Measurements from ENCODE around the gene KCNQ1. TPM values are rescaled to one million over a fixed set of nuclear protein-coding genes. Genes with fewer than 3 reads are reported as not detected.

Gene KCNQ1
- total and polyA plus RNA-seq, 2 donors (not counting 1 experiment from before 2014, with no cell fraction given), result not detected

- no peaks in the 10 kb centered on the region for H3K4me1 ChIP-seq (ENCODE audit: control insufficient read depth, extremely low read depth, insufficient read depth, low read length)
- H4K20me1 ChIP-seq (ENCODE audit: control insufficient read depth, extremely low read depth, insufficient read depth, low read length), result no peaks in the 10 kb centered on the region
Measured at GRCh38 chr11:2649848-2650247, 205.0 kb downstream of the KCNQ1 start.

GRCh38 chr11:2650343-2650867, 205.6 kb downstream of the KCNQ1 start:
- no peaks in the 10 kb centered on the region for H3K79me2 ChIP-seq (ENCODE audit: control insufficient read depth, insufficient read depth, low read length)
- H3K27me3 ChIP-seq (ENCODE audit: control insufficient read depth, insufficient read depth, low read length), result no peaks in the 10 kb centered on the region
- no peak overlapping the region for H3K4me3 ChIP-seq (replicated peaks in 1 of 4; ENCODE audit: control extremely low read depth in 1 of 4, insufficient read depth in 1 of 4, low read depth in 3 of 4, low read length in 4 of 4)
- TF ChIP-seq CTCF (conservative IDR thresholded peaks at IDR 0.05 in 1 of 2, IDR thresholded peaks at IDR 0.05 in 1 of 2; ENCODE audit: low read depth in 1 of 2, low read length in 2 of 2), result no peak
- TF ChIP-seq EZH2 (IDR thresholded peaks at IDR 0.05; ENCODE audit: low read length, missing control alignments), result no peak
- H2AFZ ChIP-seq (ENCODE audit: low read length), result no peak overlapping the region
- H4K20me1 ChIP-seq (ENCODE audit: control insufficient read depth, extremely low read depth, insufficient read depth, low read length), result no peaks in the 10 kb centered on the region
- H3K4me1 ChIP-seq (ENCODE audit: control insufficient read depth, extremely low read depth, insufficient read depth, low read length), result no peaks in the 10 kb centered on the region
- no peaks in the 10 kb centered on the region for H3K9me3 ChIP-seq (ENCODE audit: control insufficient read depth, insufficient read depth, low read depth, low read length)
- H3K27ac ChIP-seq (ENCODE audit: insufficient read depth, low read length), result no peak overlapping the region
- no peak overlapping the region for H3K9ac ChIP-seq (ENCODE audit: insufficient read depth, low read length)
- no peak overlapping the region for H3K4me2 ChIP-seq (ENCODE audit: extremely low read depth, insufficient read depth, low read length)
- H3K36me3 ChIP-seq (ENCODE audit: control insufficient read depth, insufficient read depth, low read length), result no peaks in the 10 kb centered on the region
- no peak for DNase-seq (ENCODE audit: low read depth in 2 of 2)

More at GRCh38 chr11:2649848-2650247, 205.0 kb downstream of the KCNQ1 start:
- Histone ChIP-seq H3K4me3 (replicated peaks in 1 of 4; ENCODE audit: control extremely low read depth in 1 of 4, insufficient read depth in 1 of 4, low read depth in 3 of 4, low read length in 4 of 4) (no peak overlapping the region), H3K36me3 (ENCODE audit: control insufficient read depth, insufficient read depth, low read length) (no peaks in the 10 kb centered on the region), H3K9me3 (ENCODE audit: control insufficient read depth, insufficient read depth, low read depth, low read length) (peaks cover 3% of the 10 kb centered on the region), H3K27ac (ENCODE audit: insufficient read depth, low read length) (no peak overlapping the region), H3K4me2 (ENCODE audit: extremely low read depth, insufficient read depth, low read length) (no peak overlapping the region), H3K79me2 (ENCODE audit: control insufficient read depth, insufficient read depth, low read length) (no peaks in the 10 kb centered on the region), H3K27me3 (ENCODE audit: control insufficient read depth, insufficient read depth, low read length) (no peaks in the 10 kb centered on the region), H2AFZ (ENCODE audit: low read length) (no peak overlapping the region), H3K9ac (ENCODE audit: insufficient read depth, low read length) (no peak overlapping the region)
- TF ChIP-seq EZH2 (IDR thresholded peaks at IDR 0.05; ENCODE audit: low read length, missing control alignments) (no peak), CTCF (conservative IDR thresholded peaks at IDR 0.05 in 1 of 2, IDR thresholded peaks at IDR 0.05 in 1 of 2; ENCODE audit: low read depth in 1 of 2, low read length in 2 of 2) (no peak)
- DNase-seq (ENCODE audit: low read depth in 2 of 2), result no peak

GRCh38 chr11:2651054-2651617, 206.3 kb downstream of the KCNQ1 start:
- Histone ChIP-seq H3K9me3 (ENCODE audit: control insufficient read depth, insufficient read depth, low read depth, low read length) (no peaks in the 10 kb centered on the region), H3K79me2 (ENCODE audit: control insufficient read depth, insufficient read depth, low read length) (no peaks in the 10 kb centered on the region), H4K20me1 (ENCODE audit: control insufficient read depth, extremely low read depth, insufficient read depth, low read length) (no peaks in the 10 kb centered on the region), H3K9ac (ENCODE audit: insufficient read depth, low read length) (no peak overlapping the region), H3K4me1 (ENCODE audit: control insufficient read depth, extremely low read depth, insufficient read depth, low read length) (no peaks in the 10 kb centered on the region), H3K4me3 (replicated peaks in 1 of 4; ENCODE audit: control extremely low read depth in 1 of 4, insufficient read depth in 1 of 4, low read depth in 3 of 4, low read length in 4 of 4) (no peak overlapping the region), H3K27ac (ENCODE audit: insufficient read depth, low read length) (no peak overlapping the region), H3K36me3 (ENCODE audit: control insufficient read depth, insufficient read depth, low read length) (no peaks in the 10 kb centered on the region), H3K27me3 (ENCODE audit: control insufficient read depth, insufficient read depth, low read length) (no peaks in the 10 kb centered on the region), H2AFZ (ENCODE audit: low read length) (no peak overlapping the region), H3K4me2 (ENCODE audit: extremely low read depth, insufficient read depth, low read length) (no peak overlapping the region)
- no peak for DNase-seq (ENCODE audit: low read depth in 2 of 2)
- TF ChIP-seq CTCF (conservative IDR thresholded peaks at IDR 0.05 in 1 of 2, IDR thresholded peaks at IDR 0.05 in 1 of 2; ENCODE audit: low read depth in 1 of 2, low read length in 2 of 2) (no peak), EZH2 (IDR thresholded peaks at IDR 0.05; ENCODE audit: low read length, missing control alignments) (no peak)

All from fibroblast of lung (primary cell).